Measurements from ENCODE around the gene DENND4B. TPM values are rescaled to one million over a fixed set of nuclear protein-coding genes. Genes with fewer than 3 reads are reported as not detected.

Gene DENND4B
- total and polyA plus RNA-seq, 9 of the 15 experiments (the other 6 are each of a cell fraction or from before 2014, with no cell fraction given): 9.5 to 80.5 (median 23.1) TPM

DNA sequence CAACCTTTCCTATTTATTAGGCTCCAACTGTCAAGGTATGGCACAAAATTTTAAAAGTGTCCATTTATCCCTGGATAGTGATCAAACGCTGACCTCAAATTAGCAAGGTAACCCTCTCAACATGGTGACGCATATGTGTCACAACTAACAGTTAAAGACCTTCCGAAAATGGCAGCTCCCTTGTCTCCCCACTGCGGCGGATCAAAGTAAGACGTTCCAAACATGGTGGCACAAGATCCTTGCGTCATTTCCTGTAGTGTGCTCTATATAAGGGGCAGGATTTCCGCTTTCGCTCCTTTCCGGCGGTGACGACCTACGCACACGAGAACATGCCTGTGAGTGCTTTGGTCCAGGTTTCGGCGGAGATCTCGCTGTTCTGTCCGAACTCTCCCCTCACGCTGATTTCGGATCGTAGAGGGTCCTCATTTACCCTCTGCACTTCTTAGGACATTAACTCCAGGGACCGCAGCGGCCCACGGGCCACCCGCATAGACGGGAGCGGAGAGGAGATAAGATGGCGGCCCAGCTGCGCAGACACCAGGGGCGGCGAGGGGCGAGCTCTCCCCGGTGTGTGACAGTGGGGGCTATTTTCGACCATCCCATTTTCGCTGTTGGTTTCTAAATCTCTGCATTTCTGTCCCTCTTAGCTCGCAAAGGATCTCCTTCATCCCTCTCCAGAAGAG lies 44.1 kb upstream of the DENND4B start, which contains the start of gene RPS27 (continued):
- TF ChIP-seq NEUROD1 (IDR thresholded peaks at IDR 0.05; ENCODE audit: borderline replicate concordance, low read depth, low read length, partially characterized antibody): peak; percentile 82
- 0 out of 2 replicates have a peak, but pooled peaks have one; percentile 41 for TF ChIP-seq BCL6 (CRISPR knock-in tag; IDR thresholded peaks at IDR 0.05)
- TF ChIP-seq, protein P1, sequence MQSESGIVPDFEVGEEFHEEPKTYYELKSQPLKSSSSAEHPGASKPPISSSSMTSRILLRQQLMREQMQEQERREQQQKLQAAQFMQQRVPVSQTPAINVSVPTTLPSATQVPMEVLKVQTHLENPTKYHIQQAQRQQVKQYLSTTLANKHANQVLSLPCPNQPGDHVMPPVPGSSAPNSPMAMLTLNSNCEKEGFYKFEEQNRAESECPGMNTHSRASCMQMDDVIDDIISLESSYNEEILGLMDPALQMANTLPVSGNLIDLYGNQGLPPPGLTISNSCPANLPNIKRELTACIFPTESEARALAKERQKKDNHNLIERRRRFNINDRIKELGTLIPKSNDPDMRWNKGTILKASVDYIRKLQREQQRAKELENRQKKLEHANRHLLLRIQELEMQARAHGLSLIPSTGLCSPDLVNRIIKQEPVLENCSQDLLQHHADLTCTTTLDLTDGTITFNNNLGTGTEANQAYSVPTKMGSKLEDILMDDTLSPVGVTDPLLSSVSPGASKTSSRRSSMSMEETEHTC (IDR thresholded peaks at IDR 0.05): no peak
- no peak for TF ChIP-seq PPARD (CRISPR knock-in tag; IDR thresholded peaks at IDR 0.05)
- TF ChIP-seq, protein P2, sequence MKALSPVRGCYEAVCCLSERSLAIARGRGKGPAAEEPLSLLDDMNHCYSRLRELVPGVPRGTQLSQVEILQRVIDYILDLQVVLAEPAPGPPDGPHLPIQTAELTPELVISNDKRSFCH (CRISPR knock-in tag; IDR thresholded peaks at IDR 0.05): no peak
- TF ChIP-seq, protein P2 (tag; IDR thresholded peaks at IDR 0.05): peak; percentile 88
- TF ChIP-seq MTF1 (CRISPR knock-in tag; IDR thresholded peaks at IDR 0.05; ENCODE audit: borderline replicate concordance): 0 out of 2 replicates have a peak, but pooled peaks have one; percentile 37
- TF ChIP-seq ZNF586 (CRISPR knock-in tag; conservative IDR thresholded peaks at IDR 0.05): no peak
- TF ChIP-seq SMAD3 (CRISPR knock-in tag; conservative IDR thresholded peaks at IDR 0.05): 0 out of 2 replicates have a peak, but pooled peaks have one; percentile 11
- no peak for TF ChIP-seq NFIX (CRISPR knock-in tag; IDR thresholded peaks at IDR 0.05; ENCODE audit: low read depth)
- TF ChIP-seq, protein P3, sequence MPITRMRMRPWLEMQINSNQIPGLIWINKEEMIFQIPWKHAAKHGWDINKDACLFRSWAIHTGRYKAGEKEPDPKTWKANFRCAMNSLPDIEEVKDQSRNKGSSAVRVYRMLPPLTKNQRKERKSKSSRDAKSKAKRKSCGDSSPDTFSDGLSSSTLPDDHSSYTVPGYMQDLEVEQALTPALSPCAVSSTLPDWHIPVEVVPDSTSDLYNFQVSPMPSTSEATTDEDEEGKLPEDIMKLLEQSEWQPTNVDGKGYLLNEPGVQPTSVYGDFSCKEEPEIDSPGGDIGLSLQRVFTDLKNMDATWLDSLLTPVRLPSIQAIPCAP (CRISPR knock-in tag; IDR thresholded peaks at IDR 0.05; ENCODE audit: borderline replicate concordance): no peak; the same call in 1 of the 2 replicates
- no peak for TF ChIP-seq STAT5B (CRISPR knock-in tag; IDR thresholded peaks at IDR 0.05)
- peak; percentile 92; the same call in 1 of the 2 replicates for TF ChIP-seq XRCC5 (IDR thresholded peaks at IDR 0.05; ENCODE audit: low read depth, low read length)
- TF ChIP-seq ZNF184 (CRISPR knock-in tag; IDR thresholded peaks at IDR 0.05): no peak
- TF ChIP-seq, protein P4, sequence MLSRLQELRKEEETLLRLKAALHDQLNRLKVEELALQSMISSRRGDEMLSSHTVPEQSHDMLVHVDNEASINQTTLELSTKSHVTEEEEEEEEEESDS (CRISPR knock-in tag; IDR thresholded peaks at IDR 0.05): no peak
- no peak; the same call in 1 of the 2 replicates for TF ChIP-seq ZNF263 (CRISPR knock-in tag; IDR thresholded peaks at IDR 0.05; ENCODE audit: borderline replicate concordance)
- TF ChIP-seq ZEB2 (IDR thresholded peaks at IDR 0.05): no peak
- no peak for TF ChIP-seq NFYB (IDR thresholded peaks at IDR 0.05; ENCODE audit: extremely low read depth, insufficient read length)
- TF ChIP-seq ZNF224 (CRISPR knock-in tag; IDR thresholded peaks at IDR 0.05): no peak
- TF ChIP-seq TOE1 (IDR thresholded peaks at IDR 0.05; ENCODE audit: borderline replicate concordance): peak; percentile 61; the same call in 1 of the 2 replicates
- peak; percentile 93; the same call in 1 of the 2 replicates for TF ChIP-seq TOE1 (CRISPR knock-in tag; IDR thresholded peaks at IDR 0.05; ENCODE audit: borderline replicate concordance, low read depth)
- no peak for TF ChIP-seq ZNF583 (CRISPR knock-in tag; IDR thresholded peaks at IDR 0.05)
- no peak for TF ChIP-seq FOXA3 (CRISPR knock-in tag; conservative IDR thresholded peaks at IDR 0.05 in 1 of 2, IDR thresholded peaks at IDR 0.05 in 1 of 2)
- no peak for TF ChIP-seq NCOA2 (IDR thresholded peaks at IDR 0.05; ENCODE audit: partially characterized antibody in 2 of 2)
- TF ChIP-seq, protein P5, sequence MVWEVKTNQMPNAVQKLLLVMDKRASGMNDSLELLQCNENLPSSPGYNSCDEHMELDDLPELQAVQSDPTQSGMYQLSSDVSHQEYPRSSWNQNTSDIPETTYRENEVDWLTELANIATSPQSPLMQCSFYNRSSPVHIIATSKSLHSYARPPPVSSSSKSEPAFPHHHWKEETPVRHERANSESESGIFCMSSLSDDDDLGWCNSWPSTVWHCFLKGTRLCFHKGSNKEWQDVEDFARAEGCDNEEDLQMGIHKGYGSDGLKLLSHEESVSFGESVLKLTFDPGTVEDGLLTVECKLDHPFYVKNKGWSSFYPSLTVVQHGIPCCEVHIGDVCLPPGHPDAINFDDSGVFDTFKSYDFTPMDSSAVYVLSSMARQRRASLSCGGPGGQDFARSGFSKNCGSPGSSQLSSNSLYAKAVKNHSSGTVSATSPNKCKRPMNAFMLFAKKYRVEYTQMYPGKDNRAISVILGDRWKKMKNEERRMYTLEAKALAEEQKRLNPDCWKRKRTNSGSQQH (CRISPR knock-in tag; IDR thresholded peaks at IDR 0.05): peak; percentile 46; the same call in 1 of the 2 replicates

All from K562 (cell line).